ACC112 (cell line): Measurements from ENCODE around the gene RNPS1.

Source experiments
- H2AFZ ChIP-seq: fragments of 200-600 bp; sonication (generic); one replicate; pipeline ENCODE4 v1.6.0; 2017; ENCODE audit warnings: antibody characterized with exemption, low read length; ENCODE audit not compliant: unreplicated experiment
- H3K27ac ChIP-seq: fragments of 200-600 bp; sonication (generic); 2 replicates; pipeline ENCODE4 v1.5.1; 2014; ENCODE audit warnings: low read depth, mild to moderate bottlenecking, antibody characterized with exemption, low read length, moderate library complexity
- H3K27me3 ChIP-seq: fragments of 200-600 bp; sonication (generic); 2 replicates; pipeline ENCODE4 v1.6.1; 2014; ENCODE audit warnings: mild to moderate bottlenecking, antibody characterized with exemption, low read length, moderate library complexity, mixed read lengths; ENCODE audit not compliant: insufficient read depth
- H3K36me3 ChIP-seq: fragments of 200-600 bp; sonication (generic); 2 replicates; pipeline ENCODE4 v1.6.1; 2016; ENCODE audit warnings: mild to moderate bottlenecking, antibody characterized with exemption, low read length, moderate library complexity, mixed read lengths; ENCODE audit not compliant: insufficient read depth
- H3K4me1 ChIP-seq: fragments of 200-600 bp; sonication (generic); one replicate; pipeline ENCODE4 v1.6.1; 2016; ENCODE audit warnings: low read length, mixed read lengths; ENCODE audit not compliant: insufficient read depth, unreplicated experiment, control insufficient read depth
- H3K4me3 ChIP-seq: fragments of 200-600 bp; sonication (generic); 2 replicates; pipeline ENCODE4 v1.5.1; 2014; ENCODE audit warnings: mild to moderate bottlenecking, low read depth, low read length
- H3K79me2 ChIP-seq: fragments of 200-600 bp; sonication (generic); one replicate; pipeline ENCODE4 v1.6.0; 2016; ENCODE audit warnings: low read length; ENCODE audit not compliant: control insufficient read depth, unreplicated experiment, insufficient read depth

RNPS1 gene

GRCh38 chr16:2267913-2268666 lies at the start of gene RNPS1:
Gene RNPS1, minus strand, starts transcription at chr16:2268126. Its CDS starts 3,483 bp downstream, at chr16:2264643.
- Histone ChIP-seq H3K4me1 (peaks cover 13% of the 10 kb centered on the region), H3K27ac (peak within 1 kb of the TSS; percentile 81), H2AFZ (peak within 1 kb of the TSS; percentile 50), H3K79me2 (peaks cover 57% of the 10 kb centered on the region), H3K27me3 (no peaks in the 10 kb centered on the region), H3K4me3 (peak within 1 kb of the TSS; percentile 79), H3K36me3 (peaks cover 4% of the 10 kb centered on the region; the same call in 1 of the 2 replicates)

GRCh38 chr16:2317231-2318020 lies 49.5 kb upstream of the RNPS1 start:
- Histone ChIP-seq H3K27ac (no peak overlapping the region), H3K4me3 (no peak overlapping the region), H3K27me3 (no peaks in the 10 kb centered on the region), H3K36me3 (no peaks in the 10 kb centered on the region), H3K79me2 (no peaks in the 10 kb centered on the region), H2AFZ (no peak overlapping the region), H3K4me1 (no peaks in the 10 kb centered on the region)

- no peak overlapping the region for H3K27ac ChIP-seq
- no peaks in the 10 kb centered on the region for H3K79me2 ChIP-seq
- H3K36me3 ChIP-seq = no peaks in the 10 kb centered on the region
- no peaks in the 10 kb centered on the region for H3K4me1 ChIP-seq
- H3K4me3 ChIP-seq = no peak overlapping the region
- no peak overlapping the region for H2AFZ ChIP-seq
- no peaks in the 10 kb centered on the region for H3K27me3 ChIP-seq
Measured at GRCh38 chr16:2308089-2308962, 40.4 kb upstream of the RNPS1 start.

- Histone ChIP-seq H3K27ac (no peak overlapping the region), H3K4me3 (no peak overlapping the region), H3K79me2 (no peaks in the 10 kb centered on the region), H2AFZ (no peak overlapping the region), H3K4me1 (no peaks in the 10 kb centered on the region), H3K27me3 (no peaks in the 10 kb centered on the region), H3K36me3 (no peaks in the 10 kb centered on the region)
Measured at GRCh38 chr16:2299915-2300192, 31.9 kb upstream of the RNPS1 start.

GRCh38 chr16:2299121-2299914 lies 31.4 kb upstream of the RNPS1 start:
- H3K4me3 ChIP-seq = no peak overlapping the region
- no peak overlapping the region for H3K27ac ChIP-seq
- no peaks in the 10 kb centered on the region for H3K79me2 ChIP-seq
- no peaks in the 10 kb centered on the region for H3K4me1 ChIP-seq
- H3K36me3 ChIP-seq = no peaks in the 10 kb centered on the region
- no peak overlapping the region for H2AFZ ChIP-seq
- H3K27me3 ChIP-seq = no peaks in the 10 kb centered on the region

GRCh38 chr16:2298621-2299020 lies 30.7 kb upstream of the RNPS1 start:
- H3K79me2 ChIP-seq = no peaks in the 10 kb centered on the region
- no peaks in the 10 kb centered on the region for H3K27me3 ChIP-seq
- no peaks in the 10 kb centered on the region for H3K36me3 ChIP-seq
- H3K4me1 ChIP-seq = no peaks in the 10 kb centered on the region
- no peak overlapping the region for H2AFZ ChIP-seq
- H3K27ac ChIP-seq = no peak overlapping the region
- no peak overlapping the region for H3K4me3 ChIP-seq

GRCh38 chr16:2297506-2297860 lies 29.6 kb upstream of the RNPS1 start:
- Histone ChIP-seq H3K27ac (no peak overlapping the region), H3K4me3 (no peak overlapping the region), H3K4me1 (no peaks in the 10 kb centered on the region), H2AFZ (no peak overlapping the region), H3K27me3 (no peaks in the 10 kb centered on the region), H3K36me3 (no peaks in the 10 kb centered on the region), H3K79me2 (no peaks in the 10 kb centered on the region)

- H3K79me2 ChIP-seq = no peaks in the 10 kb centered on the region
- no peak overlapping the region for H3K27ac ChIP-seq
- H3K36me3 ChIP-seq = no peaks in the 10 kb centered on the region
- H3K4me1 ChIP-seq = no peaks in the 10 kb centered on the region
- no peaks in the 10 kb centered on the region for H3K27me3 ChIP-seq
- no peak overlapping the region for H3K4me3 ChIP-seq
- H2AFZ ChIP-seq = no peak overlapping the region
Measured at GRCh38 chr16:2296661-2297505, 29.0 kb upstream of the RNPS1 start.

GRCh38 chr16:2295056-2295798 lies 27.3 kb upstream of the RNPS1 start:
- Histone ChIP-seq H3K27ac (no peak overlapping the region), H3K4me1 (no peaks in the 10 kb centered on the region), H3K36me3 (no peaks in the 10 kb centered on the region), H3K79me2 (no peaks in the 10 kb centered on the region), H2AFZ (no peak overlapping the region), H3K4me3 (no peak overlapping the region), H3K27me3 (no peaks in the 10 kb centered on the region)
